DND-41 (cell line): Measurements from ENCODE around the gene SLC19A3.

ENCODE experiments used
- ATAC-seq: fragments of 200-7000 bp; cut with Tn5 transposase; 3 replicates; pipeline ENCODE4 v1.9.1; 2021; ENCODE audit warnings: low read depth; ENCODE audit not compliant: insufficient read depth
- DNase-seq: peaks from one replicate; pipeline ENCODE4 v3.0.0-alpha.2; 2020
- H2AFZ ChIP-seq: 2 replicates; pipeline ENCODE4 v1.6.0; 2012; ENCODE audit warnings: low read depth, low read length
- H3K27ac ChIP-seq: 2 replicates; pipeline ENCODE4 v1.5.1; 2012; ENCODE audit warnings: low read length, inconsistent platforms
- H3K27me3 ChIP-seq: fragments of 200-600 bp; sonication (generic); 2 replicates; pipeline ENCODE4 v1.6.0; 2012; ENCODE audit warnings: low read length, mild to moderate bottlenecking, inconsistent platforms; ENCODE audit not compliant: insufficient read depth, poor library complexity
- H3K36me3 ChIP-seq: 2 replicates; pipeline ENCODE4 v1.5.1; 2012; ENCODE audit warnings: low read length, inconsistent platforms; ENCODE audit not compliant: insufficient read depth
- H3K4me1 ChIP-seq: 2 replicates; pipeline ENCODE4 v1.5.1; 2012; ENCODE audit warnings: mild to moderate bottlenecking, low read length; ENCODE audit not compliant: insufficient read depth
- H3K4me2 ChIP-seq: 2 replicates; pipeline ENCODE4 v1.6.0; 2012; ENCODE audit warnings: mild to moderate bottlenecking, moderate library complexity, low read length, inconsistent platforms; ENCODE audit not compliant: insufficient read depth
- H3K4me3 ChIP-seq, 2 experiments: fragments of 200-600 bp in 1 of 2; shearing (Covaris generic) in 1 of 2; 2 replicates each; pipeline ENCODE4 v1.5.1; 2012 to 2016; ENCODE audit warnings: inconsistent platforms in 2 of 2, low read length in 2 of 2, mild to moderate bottlenecking in 2 of 2, low read depth in 1 of 2, moderate library complexity in 1 of 2
- H3K79me2 ChIP-seq: 2 replicates; pipeline ENCODE4 v1.6.0; 2012; ENCODE audit warnings: low read length, inconsistent platforms; ENCODE audit not compliant: insufficient read depth
- H3K9ac ChIP-seq: 2 replicates; pipeline ENCODE4 v1.6.0; 2012; ENCODE audit warnings: low read depth, mild to moderate bottlenecking, inconsistent platforms, low read length, moderate library complexity
- H3K9me3 ChIP-seq: 2 replicates; pipeline ENCODE4 v1.5.1; 2012; ENCODE audit warnings: low read length, moderate library complexity, mild to moderate bottlenecking, inconsistent platforms; ENCODE audit not compliant: insufficient read depth, severe bottlenecking
- H4K20me1 ChIP-seq: 2 replicates; pipeline ENCODE4 v1.6.0; 2012; ENCODE audit warnings: low read length; ENCODE audit not compliant: insufficient read depth
- EZH2 ChIP-seq: IDR thresholded peaks from 3 replicates; pipeline ENCODE4 v1.6.1; 2012; ENCODE audit warnings: borderline replicate concordance, low read depth, mild to moderate bottlenecking, moderate library complexity, low read length, inconsistent platforms; ENCODE audit not compliant: severe bottlenecking
- TF ChIP-seq, protein P1 (sequence below): IDR thresholded peaks from 2 replicates; pipeline ENCODE4 v1.5.1; 2012; ENCODE audit warnings: borderline replicate concordance, low read length, moderate library complexity, mild to moderate bottlenecking; ENCODE audit not compliant: poor library complexity, severe bottlenecking; ENCODE audit errors: extremely low read depth

Gene SLC19A3

GRCh38 chr2:227717687-227718567 is at the start of gene SLC19A3:
Gene SLC19A3, minus strand, starts transcription at chr2:227718028. Its CDS starts 15,710 bp downstream, at chr2:227702318.
- Histone ChIP-seq H3K79me2 (no peaks in the 10 kb centered on the region), H3K4me3 (no peak within 1 kb of the TSS), H3K4me1 (no peaks in the 10 kb centered on the region), H3K9ac (no peak within 1 kb of the TSS), H4K20me1 (no peaks in the 10 kb centered on the region), H3K4me2 (no peak within 1 kb of the TSS), H3K9me3 (no peaks in the 10 kb centered on the region), H3K36me3 (no peaks in the 10 kb centered on the region), H2AFZ (no peak within 1 kb of the TSS), H3K27me3 (no peaks in the 10 kb centered on the region), H3K27ac (no peak within 1 kb of the TSS)
- no peak for ATAC-seq
- no peak for DNase-seq
- TF ChIP-seq EZH2 = no peak
- TF ChIP-seq, protein P1, sequence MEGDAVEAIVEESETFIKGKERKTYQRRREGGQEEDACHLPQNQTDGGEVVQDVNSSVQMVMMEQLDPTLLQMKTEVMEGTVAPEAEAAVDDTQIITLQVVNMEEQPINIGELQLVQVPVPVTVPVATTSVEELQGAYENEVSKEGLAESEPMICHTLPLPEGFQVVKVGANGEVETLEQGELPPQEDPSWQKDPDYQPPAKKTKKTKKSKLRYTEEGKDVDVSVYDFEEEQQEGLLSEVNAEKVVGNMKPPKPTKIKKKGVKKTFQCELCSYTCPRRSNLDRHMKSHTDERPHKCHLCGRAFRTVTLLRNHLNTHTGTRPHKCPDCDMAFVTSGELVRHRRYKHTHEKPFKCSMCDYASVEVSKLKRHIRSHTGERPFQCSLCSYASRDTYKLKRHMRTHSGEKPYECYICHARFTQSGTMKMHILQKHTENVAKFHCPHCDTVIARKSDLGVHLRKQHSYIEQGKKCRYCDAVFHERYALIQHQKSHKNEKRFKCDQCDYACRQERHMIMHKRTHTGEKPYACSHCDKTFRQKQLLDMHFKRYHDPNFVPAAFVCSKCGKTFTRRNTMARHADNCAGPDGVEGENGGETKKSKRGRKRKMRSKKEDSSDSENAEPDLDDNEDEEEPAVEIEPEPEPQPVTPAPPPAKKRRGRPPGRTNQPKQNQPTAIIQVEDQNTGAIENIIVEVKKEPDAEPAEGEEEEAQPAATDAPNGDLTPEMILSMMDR = no peak

GRCh38 chr2:227766373-227766883 is 48.6 kb upstream of the SLC19A3 start:
- Histone ChIP-seq H3K79me2 (no peaks in the 10 kb centered on the region), H3K27ac (no peak overlapping the region), H3K4me1 (no peaks in the 10 kb centered on the region), H3K4me3 (no peak overlapping the region), H3K9ac (no peak overlapping the region), H4K20me1 (no peaks in the 10 kb centered on the region), H3K9me3 (no peaks in the 10 kb centered on the region), H3K27me3 (no peaks in the 10 kb centered on the region), H3K36me3 (no peaks in the 10 kb centered on the region), H3K4me2 (no peak overlapping the region), H2AFZ (no peak overlapping the region)
- TF ChIP-seq EZH2 = no peak
- TF ChIP-seq, protein P1 = peak; percentile 85
- ATAC-seq (peak; percentile 87), DNase-seq (peak; percentile 55)

DNA sequence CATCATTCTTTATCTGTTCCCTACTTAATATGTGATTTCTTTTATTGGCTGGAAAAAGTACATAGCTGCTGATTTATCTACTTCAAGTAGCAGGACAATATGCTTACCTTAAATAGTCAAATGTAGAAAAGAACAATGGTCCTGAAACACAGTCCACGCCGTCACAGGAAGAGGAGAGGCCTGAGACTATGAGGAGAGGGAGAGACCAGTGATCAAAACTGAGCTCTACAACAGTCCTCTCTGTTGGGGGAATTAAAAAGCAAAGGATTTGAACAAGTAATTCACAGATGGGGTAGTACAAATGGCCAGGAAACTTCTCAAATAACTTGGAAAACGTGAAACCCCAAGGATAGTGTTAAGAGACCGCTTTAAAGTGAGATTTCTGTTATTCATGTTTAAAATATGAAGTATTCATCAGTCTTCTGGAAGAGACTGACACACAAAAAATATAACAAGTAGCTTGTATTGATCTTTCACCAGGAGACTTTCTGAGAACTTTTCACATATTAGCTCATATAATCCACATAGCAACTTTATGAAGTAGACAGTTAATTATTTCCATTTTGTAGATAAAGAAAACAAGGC is 48.1 kb upstream of the SLC19A3 start:
- Histone ChIP-seq H3K36me3 (no peaks in the 10 kb centered on the region), H3K9ac (no peak overlapping the region), H3K4me2 (no peak overlapping the region), H4K20me1 (no peaks in the 10 kb centered on the region), H3K79me2 (no peaks in the 10 kb centered on the region), H3K27ac (no peak overlapping the region), H2AFZ (no peak overlapping the region), H3K4me1 (no peaks in the 10 kb centered on the region), H3K27me3 (no peaks in the 10 kb centered on the region), H3K9me3 (no peaks in the 10 kb centered on the region), H3K4me3 (no peak overlapping the region)
- ATAC-seq = no peak
- TF ChIP-seq EZH2 = no peak
- TF ChIP-seq, protein P1 = no peak
- no peak for DNase-seq
